AG04450 (cell line): ENCODE measurements around the gene TARM1. TPM values are rescaled to one million over a fixed set of nuclear protein-coding genes. Genes with fewer than 3 reads are reported as not detected.

Source experiments
- CTCF ChIA-PET: fragments of 300-600, 350-600 bp; formaldehyde crosslinking; extraction: SDS; loops from one replicate; lab custom pipeline; 2022; ENCODE audit warnings: antibody characterized with exemption, inconsistent platforms; lab: Charles Lee
- POLR2A ChIA-PET: fragments of 350-600 bp; formaldehyde crosslinking; extraction: SDS; loops from one replicate; lab custom pipeline; 2021; ENCODE audit warnings: antibody characterized with exemption, inconsistent platforms; lab: Yijun Ruan, JAX
- DNase-seq: peaks from one replicate; pipeline ENCODE4 v3.0.0-alpha.2; 2011; ENCODE audit warnings: low read depth, low spot score
- H3K27ac ChIP-seq: one replicate; pipeline ENCODE4 v1.5.1; 2012; ENCODE audit warnings: low read depth, low read length, control low read depth
- H3K27me3 ChIP-seq: one replicate; pipeline ENCODE4 v1.6.0; 2012; ENCODE audit warnings: low read length; ENCODE audit not compliant: control insufficient read depth, insufficient read depth
- H3K4me3 ChIP-seq: 2 replicates; pipeline ENCODE4 v1.5.1; 2011; ENCODE audit warnings: mild to moderate bottlenecking, low read depth, low read length, control low read depth
- H3K9me3 ChIP-seq: 2 replicates; pipeline ENCODE4 v1.5.1; 2012; ENCODE audit warnings: low read length; ENCODE audit not compliant: control insufficient read depth, insufficient read depth
- CTCF ChIP-seq: IDR thresholded peaks from 2 replicates; pipeline ENCODE4 v1.5.1; 2011; ENCODE audit warnings: low read depth, low read length, control low read depth, inconsistent platforms
- polyA plus RNA-seq: library from polyadenylated mRNA; depleted of rRNA; stranded (reverse); fragments of >200 nt; gene quantifications from 2 replicates; pipeline ENCODE4 v1.2.3, GENCODE V29; 2011; rRNA removed
- small RNA-seq: library from RNA; depleted of rRNA; stranded (forward); fragments of <200 nt; gene quantifications from one replicate; pipeline ENCODE3, GENCODE V24; 2012; ENCODE audit warnings: low read depth; ENCODE audit not compliant: insufficient read length

The TARM1 gene
- polyA plus RNA-seq, 1 experiment, result not detected

- POLR2A ChIA-PET, result no interaction called here
- CTCF ChIA-PET, result interaction anchor here (0.5 to 1.1 kb wide), 6 partner anchors 69 to 235 kb away, joined by 3 to 8 read pairs (median 4); no protein-coding TSS in a partner anchor
- Histone ChIP-seq H3K9me3 (no peaks in the 10 kb centered on the region), H3K27me3 (peaks cover 2% of the 10 kb centered on the region), H3K4me3 (no peak overlapping the region), H3K27ac (no peak overlapping the region)
- no peak for DNase-seq
- no peak for TF ChIP-seq CTCF
Observed at GRCh38 chr19:54026656-54027055, 54.5 kb downstream of the TARM1 start.

- CTCF ChIA-PET, result interaction anchor here (0.6 to 4.8 kb wide), 18 partner anchors 9 to 232 kb away, joined by 3 to 49 read pairs (median 8); partner anchors contain the start of gene CACNG7
- peaks cover 2% of the 10 kb centered on the region for H3K27me3 ChIP-seq
- H3K9me3 ChIP-seq, result no peaks in the 10 kb centered on the region
- no peak overlapping the region for H3K27ac ChIP-seq
- no peak for DNase-seq
- POLR2A ChIA-PET, result no interaction called here
- no peak for TF ChIP-seq CTCF
- H3K4me3 ChIP-seq, result no peak overlapping the region
Observed at GRCh38 chr19:54024660-54025059, 56.5 kb downstream of the TARM1 start.

- CTCF ChIA-PET, result interaction anchor here (0.6 to 4.8 kb wide), 35 partner anchors 8 to 1810 kb away, joined by 3 to 49 read pairs (median 4); partner anchors contain the start of genes CACNG7, MYADM and PRKCG
- Histone ChIP-seq H3K9me3 (no peaks in the 10 kb centered on the region), H3K27ac (no peak overlapping the region), H3K4me3 (no peak overlapping the region), H3K27me3 (no peaks in the 10 kb centered on the region)
- no peak for DNase-seq
- no peak for TF ChIP-seq CTCF
- POLR2A ChIA-PET, result interaction anchor here (0.6 to 1.1 kb wide), 3 partner anchors 43 to 183 kb away, joined by 3 to 8 read pairs (median 3); no protein-coding TSS in a partner anchor
Observed at GRCh38 chr19:54023191-54023590, 58.0 kb downstream of the TARM1 start.

GRCh38 chr19:54021932-54022331 lies 59.2 kb downstream of the TARM1 start:
- CTCF ChIA-PET, result interaction anchor here (1.3 to 4.8 kb wide), 6 partner anchors 8 to 230 kb away, joined by 3 to 49 read pairs (median 16); partner anchors contain the start of gene CACNG7
- Histone ChIP-seq H3K4me3 (no peak overlapping the region), H3K27me3 (no peaks in the 10 kb centered on the region), H3K9me3 (peaks cover 9% of the 10 kb centered on the region), H3K27ac (no peak overlapping the region)
- DNase-seq, result no peak
- no peak for TF ChIP-seq CTCF
- POLR2A ChIA-PET, result interaction anchor here (1.1 kb wide), 1 partner anchor 42 kb away, joined by 4 read pairs; no protein-coding TSS in a partner anchor

- Histone ChIP-seq H3K27me3 (no peaks in the 10 kb centered on the region), H3K27ac (no peak overlapping the region), H3K4me3 (no peak overlapping the region), H3K9me3 (peaks cover 10% of the 10 kb centered on the region)
- CTCF ChIA-PET, result interaction anchor here (1.3 to 2.3 kb wide), 3 partner anchors 9 to 180 kb away, joined by 3 to 10 read pairs (median 8); no protein-coding TSS in a partner anchor
- no peak for TF ChIP-seq CTCF
- DNase-seq, result no peak
- POLR2A ChIA-PET, result interaction anchor here (1.1 kb wide), 1 partner anchor 41 kb away, joined by 4 read pairs; no protein-coding TSS in a partner anchor
Observed at GRCh38 chr19:54021363-54021762, 59.8 kb downstream of the TARM1 start.

Small RNA genes lying within 50 kb of the gene (small RNA-seq; reads per million reads assigned to genes)
- gene AC012314.20, result not detected

Other genes with a start within 250 kb of the TARM1 start
- 39.3 and 71.0 TPM in 2 replicates for gene MYADM, start 213.5 kb downstream of the TARM1 start, polyA plus RNA-seq
- 0.09 and 0.14 TPM in 2 replicates for gene PRKCG, start 199.2 kb downstream of the TARM1 start, polyA plus RNA-seq
- 8.6 and 9.3 TPM in 2 replicates for gene CACNG7, start 172.1 kb downstream of the TARM1 start, polyA plus RNA-seq
- 0.33 and 0.52 TPM in 2 replicates for gene CACNG8, start 118.4 kb downstream of the TARM1 start, polyA plus RNA-seq
- gene CACNG6, start 89.7 kb downstream of the TARM1 start, polyA plus RNA-seq, result 0.17 and 0.19 TPM in 2 replicates
- gene VSTM1, start 17.5 kb downstream of the TARM1 start, polyA plus RNA-seq, result not detected in 2 replicates
- gene OSCAR, start 19.4 kb upstream of the TARM1 start, polyA plus RNA-seq, result 0.22 and 0.29 TPM in 2 replicates
- 35.4 and 54.0 TPM in 2 replicates for gene NDUFA3, start 21.5 kb upstream of the TARM1 start, polyA plus RNA-seq
- 12.3 and 15.8 TPM in 2 replicates for gene TFPT, start 34.3 kb upstream of the TARM1 start, polyA plus RNA-seq
- gene PRPF31, start 34.4 kb upstream of the TARM1 start, polyA plus RNA-seq, result 28.7 and 35.3 TPM in 2 replicates
- 9.9 and 18.7 TPM in 2 replicates for gene CNOT3, start 56.4 kb upstream of the TARM1 start, polyA plus RNA-seq
- 3.0 and 3.3 TPM in 2 replicates for gene LENG1, start 78.4 kb upstream of the TARM1 start, polyA plus RNA-seq
- gene TMC4, start 91.8 kb upstream of the TARM1 start, polyA plus RNA-seq, result 1.3 and 1.5 TPM in 2 replicates
- 45.1 and 63.2 TPM in 2 replicates for gene MBOAT7, start 108.2 kb upstream of the TARM1 start, polyA plus RNA-seq
- 32.4 and 36.4 TPM in 2 replicates for gene TSEN34, start 109.9 kb upstream of the TARM1 start, polyA plus RNA-seq
- 1,566 and 2,378 TPM in 2 replicates for gene RPS9, start 119.5 kb upstream of the TARM1 start, polyA plus RNA-seq
- gene LILRB3, start 141.6 kb upstream of the TARM1 start, polyA plus RNA-seq, result not detected in 2 replicates
- not detected in 2 replicates for gene LILRA6, start 161.4 kb upstream of the TARM1 start, polyA plus RNA-seq
- gene LILRB5, start 175.9 kb upstream of the TARM1 start, polyA plus RNA-seq, result not detected in 2 replicates
- gene LILRB2, start 199.7 kb upstream of the TARM1 start, polyA plus RNA-seq, result not detected in 2 replicates
- gene LILRA5, start 231.8 kb upstream of the TARM1 start, polyA plus RNA-seq, result not detected in 2 replicates